COLO668 (cell line): ENCODE results near the gene PKD2.

ENCODE experiments used
- DNase-seq: peaks from one replicate; lab custom pipeline; 2025; ENCODE audit not compliant: unreplicated experiment; lab: John Stamatoyannopoulos, UW

PKD2 gene

GRCh38 chr4:88007304-88008121 lies at the start of gene PKD2:
Gene PKD2, plus strand, starts transcription at chr4:88007635. Its CDS starts 99 bp downstream, at chr4:88007734.
- peak; percentile 81 for DNase-seq

- DNase-seq, result no peak
These were observed 45.4 kb upstream of the PKD2 start for GRCh38 chr4:87961993-87962392.

GRCh38 chr4:87962398-87963146 lies 44.9 kb upstream of the PKD2 start:
- DNase-seq, result no peak

GRCh38 chr4:87965501-87965975 lies 41.9 kb upstream of the PKD2 start:
- no peak for DNase-seq

- DNase-seq, result no peak
These were observed 41.3 kb upstream of the PKD2 start for GRCh38 chr4:87966095-87966496.

GRCh38 chr4:87967193-87967592 lies 40.2 kb upstream of the PKD2 start:
- DNase-seq, result no peak

GRCh38 chr4:87970121-87970520 lies 37.3 kb upstream of the PKD2 start:
- no peak for DNase-seq

- no peak for DNase-seq
These were observed 35.6 kb upstream of the PKD2 start for GRCh38 chr4:87971866-87972265.

- DNase-seq, result peak; percentile 27
These were observed 33.9 kb upstream of the PKD2 start for GRCh38 chr4:87973283-87974169.

- no peak for DNase-seq
These were observed 32.5 kb upstream of the PKD2 start for GRCh38 chr4:87974856-87975462.

- DNase-seq, result no peak
These were observed 32.0 kb upstream of the PKD2 start, which contains the start of gene SPP1 for GRCh38 chr4:87975466-87975865. Gene SPP1, plus strand, starts transcription at chr4:87975714. Its CDS starts 1,182 bp downstream, at chr4:87976896.

GRCh38 chr4:87977521-87978278 lies 29.7 kb upstream of the PKD2 start:
- no peak for DNase-seq

- no peak for DNase-seq
These were observed 28.8 kb upstream of the PKD2 start for GRCh38 chr4:87978681-87979080.

GRCh38 chr4:87979810-87980209 lies 27.6 kb upstream of the PKD2 start:
- DNase-seq, result no peak

GRCh38 chr4:87981486-87981885 lies 25.9 kb upstream of the PKD2 start:
- DNase-seq, result no peak

- no peak for DNase-seq
These were observed 25.4 kb upstream of the PKD2 start for GRCh38 chr4:87982036-87982435.

GRCh38 chr4:87982446-87983010 lies 24.9 kb upstream of the PKD2 start:
- no peak for DNase-seq

- DNase-seq, result no peak
These were observed 23.4 kb upstream of the PKD2 start for GRCh38 chr4:87983996-87984395.

- DNase-seq, result peak; percentile 32
These were observed 22.1 kb upstream of the PKD2 start for GRCh38 chr4:87985097-87985886.
